Measurements from ENCODE around the gene CELF2.

The CELF2 gene

GRCh38 chr10:11242443-11243387, 225.0 kb downstream of the CELF2 start:
- H3K36me3 ChIP-seq = no peaks in the 10 kb centered on the region
- TF ChIP-seq, protein P1, sequence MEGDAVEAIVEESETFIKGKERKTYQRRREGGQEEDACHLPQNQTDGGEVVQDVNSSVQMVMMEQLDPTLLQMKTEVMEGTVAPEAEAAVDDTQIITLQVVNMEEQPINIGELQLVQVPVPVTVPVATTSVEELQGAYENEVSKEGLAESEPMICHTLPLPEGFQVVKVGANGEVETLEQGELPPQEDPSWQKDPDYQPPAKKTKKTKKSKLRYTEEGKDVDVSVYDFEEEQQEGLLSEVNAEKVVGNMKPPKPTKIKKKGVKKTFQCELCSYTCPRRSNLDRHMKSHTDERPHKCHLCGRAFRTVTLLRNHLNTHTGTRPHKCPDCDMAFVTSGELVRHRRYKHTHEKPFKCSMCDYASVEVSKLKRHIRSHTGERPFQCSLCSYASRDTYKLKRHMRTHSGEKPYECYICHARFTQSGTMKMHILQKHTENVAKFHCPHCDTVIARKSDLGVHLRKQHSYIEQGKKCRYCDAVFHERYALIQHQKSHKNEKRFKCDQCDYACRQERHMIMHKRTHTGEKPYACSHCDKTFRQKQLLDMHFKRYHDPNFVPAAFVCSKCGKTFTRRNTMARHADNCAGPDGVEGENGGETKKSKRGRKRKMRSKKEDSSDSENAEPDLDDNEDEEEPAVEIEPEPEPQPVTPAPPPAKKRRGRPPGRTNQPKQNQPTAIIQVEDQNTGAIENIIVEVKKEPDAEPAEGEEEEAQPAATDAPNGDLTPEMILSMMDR (IDR thresholded peaks at IDR 0.05; ENCODE audit: low read depth, low read length) = no peak
- H3K27me3 ChIP-seq = no peaks in the 10 kb centered on the region
- no peak overlapping the region for H3K4me3 ChIP-seq (ENCODE audit: low read depth, low read length)
- no peaks in the 10 kb centered on the region for H3K9me3 ChIP-seq
- DNase-seq = no peak
- H3K4me1 ChIP-seq = no peaks in the 10 kb centered on the region

DNA sequence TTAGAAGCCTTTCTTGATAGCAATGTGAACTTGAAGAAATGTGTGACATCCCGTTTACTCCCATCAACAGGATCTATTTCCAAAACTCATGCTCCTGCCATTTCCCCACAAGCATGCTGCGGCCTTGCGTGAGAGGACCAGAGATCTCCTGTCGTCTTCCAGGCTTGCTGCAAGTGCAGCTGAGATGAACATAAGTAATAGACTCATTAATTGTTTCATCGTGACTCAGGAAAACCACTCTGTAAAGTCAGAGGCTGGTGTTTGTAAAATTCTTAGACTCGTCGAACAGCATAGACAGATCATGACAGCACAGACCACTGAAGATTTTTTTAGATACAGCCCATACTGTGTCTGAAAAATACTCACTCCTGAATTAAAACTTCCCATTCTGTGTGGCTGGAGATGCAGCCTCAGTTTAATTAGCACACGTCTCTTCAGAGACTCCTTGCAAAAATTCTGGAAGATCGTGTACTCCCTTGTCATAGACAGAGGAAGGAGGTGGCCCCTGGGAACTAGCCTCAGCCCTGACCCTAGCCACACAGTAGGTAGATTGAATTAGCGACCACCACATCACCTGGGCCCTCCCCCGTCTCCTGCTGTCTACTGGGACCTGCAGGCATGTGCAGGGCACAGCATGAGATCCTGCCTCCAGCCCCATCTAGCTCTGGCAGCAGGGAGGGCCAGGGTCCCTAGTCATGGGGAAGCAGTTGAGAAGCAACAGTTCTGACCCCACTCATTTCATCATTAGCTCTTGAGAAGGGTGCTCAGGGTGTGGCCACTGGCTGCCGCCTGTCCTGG, 226.0 kb downstream of the CELF2 start:
- Histone ChIP-seq H3K27me3 (no peaks in the 10 kb centered on the region), H3K4me1 (no peaks in the 10 kb centered on the region), H3K9me3 (no peaks in the 10 kb centered on the region), H3K4me3 (ENCODE audit: low read depth, low read length) (no peak overlapping the region), H3K36me3 (no peaks in the 10 kb centered on the region)
- DNase-seq = no peak
- TF ChIP-seq, protein P1 (IDR thresholded peaks at IDR 0.05; ENCODE audit: low read depth, low read length) = no peak

DNA sequence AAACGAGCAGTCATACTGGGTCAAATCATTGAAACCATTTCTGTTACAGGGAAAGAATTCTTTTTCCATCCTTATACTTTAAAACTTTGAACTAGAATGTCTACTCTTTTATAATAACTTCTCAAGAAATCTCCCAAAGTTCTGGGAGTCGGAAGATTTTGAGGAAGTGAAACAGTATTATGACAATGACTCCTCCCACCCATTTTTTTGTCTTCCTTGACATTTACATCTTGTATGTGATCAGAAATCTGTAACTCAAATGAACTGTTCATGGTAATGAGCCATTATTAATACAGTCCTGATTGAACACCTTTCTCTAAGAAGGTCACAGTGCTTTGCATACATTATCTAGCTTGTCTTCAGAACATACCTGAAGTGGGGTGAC, 227.4 kb downstream of the CELF2 start:
- no peak for DNase-seq
- Histone ChIP-seq H3K4me3 (ENCODE audit: low read depth, low read length) (no peak overlapping the region), H3K27me3 (no peaks in the 10 kb centered on the region), H3K4me1 (no peaks in the 10 kb centered on the region), H3K9me3 (no peaks in the 10 kb centered on the region), H3K36me3 (no peaks in the 10 kb centered on the region)
- TF ChIP-seq, protein P1 (IDR thresholded peaks at IDR 0.05; ENCODE audit: low read depth, low read length) = no peak

GRCh38 chr10:11245510-11245909, 227.8 kb downstream of the CELF2 start:
- no peak for DNase-seq
- Histone ChIP-seq H3K4me3 (ENCODE audit: low read depth, low read length) (no peak overlapping the region), H3K36me3 (no peaks in the 10 kb centered on the region), H3K4me1 (no peaks in the 10 kb centered on the region), H3K9me3 (no peaks in the 10 kb centered on the region), H3K27me3 (0 out of 2 replicates have a peak, but pooled peaks cover 2% of the 10 kb centered on the region)
- TF ChIP-seq, protein P1 (IDR thresholded peaks at IDR 0.05; ENCODE audit: low read depth, low read length) = no peak

GRCh38 chr10:11245981-11246590, 228.4 kb downstream of the CELF2 start:
- TF ChIP-seq, protein P1 (IDR thresholded peaks at IDR 0.05; ENCODE audit: low read depth, low read length) = no peak
- no peaks in the 10 kb centered on the region for H3K4me1 ChIP-seq

More at GRCh38 chr10:11245981-11246590, 228.4 kb downstream of the CELF2 start:
- no peaks in the 10 kb centered on the region for H3K36me3 ChIP-seq
- H3K27me3 ChIP-seq = 0 out of 2 replicates have a peak, but pooled peaks cover 2% of the 10 kb centered on the region
- DNase-seq = no peak
- H3K4me3 ChIP-seq (ENCODE audit: low read depth, low read length) = no peak overlapping the region
- H3K9me3 ChIP-seq = no peaks in the 10 kb centered on the region

All from BE2C (cell line).